Midbrain (tissue), 1 donor: Measurements from ENCODE around the gene HTR3B.
"Not testable (repeated sequence)": the region's sequence is repeated elsewhere in the genome, so short reads cannot be mapped to it uniquely, and the experiment has no call there.

Source experiments
- DNase-seq: peaks from one replicate; lab custom pipeline; 2025; lab: John Stamatoyannopoulos, UW

The HTR3B gene

DNA sequence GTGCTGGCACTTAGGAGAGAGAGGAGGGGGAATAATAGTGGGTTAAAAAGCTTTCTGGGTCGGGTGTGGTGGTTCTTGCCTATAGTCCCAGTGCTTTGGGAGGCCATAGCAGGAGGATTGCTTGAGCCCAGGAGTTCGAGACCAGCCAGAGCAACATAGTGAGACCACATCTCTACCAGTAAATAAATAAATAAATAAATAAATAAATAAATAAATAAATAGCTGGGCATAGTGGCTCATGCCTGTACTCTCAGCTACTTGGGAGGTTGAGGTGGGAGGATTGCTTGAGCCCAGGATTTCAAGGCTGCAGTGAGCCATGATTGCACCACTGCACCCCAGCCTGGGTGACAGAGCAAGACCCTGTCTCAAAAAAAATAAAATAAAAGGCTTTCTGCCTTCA lies 41.6 kb downstream of the HTR3B start:
- not testable (repeated sequence) for DNase-seq

DNA sequence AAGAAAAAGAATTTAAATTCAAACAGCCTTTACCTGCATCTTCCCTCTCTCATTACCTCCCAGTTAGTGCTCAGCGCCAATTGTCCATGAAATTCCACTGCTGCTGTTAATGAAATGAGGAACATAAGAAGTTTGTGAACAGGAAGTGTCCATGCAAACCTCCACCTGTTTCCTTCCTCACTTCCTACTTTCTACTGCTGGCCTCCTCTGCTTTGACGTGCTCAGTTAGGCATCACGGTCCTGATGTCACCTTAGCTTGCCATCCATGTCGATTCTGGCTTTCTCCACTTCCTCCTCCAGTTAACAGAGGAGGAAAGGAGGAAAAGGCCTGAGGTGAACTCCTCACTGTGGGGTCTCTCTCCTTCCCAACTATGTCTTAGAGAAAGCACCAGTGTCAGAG lies 43.4 kb downstream of the HTR3B start:
- DNase-seq = no peak

DNA sequence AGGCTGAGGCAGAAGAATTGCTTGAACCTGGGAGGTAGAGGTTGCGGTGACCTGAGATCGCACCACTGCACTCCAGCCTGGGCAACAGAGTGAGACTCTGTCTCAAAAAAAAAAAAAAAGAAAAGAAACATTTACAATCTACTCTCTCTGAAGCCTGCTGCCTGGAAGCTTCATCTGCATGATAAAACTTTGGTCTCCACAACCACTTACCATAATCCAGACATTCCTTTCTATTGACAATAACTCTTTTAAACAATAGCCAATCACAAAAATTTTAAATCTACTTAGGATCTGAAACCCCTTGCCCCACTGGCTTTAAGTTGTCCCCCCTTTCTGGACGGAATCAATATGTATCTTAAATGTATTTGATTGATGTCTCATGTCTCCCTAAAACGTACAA lies 45.3 kb downstream of the HTR3B start:
- DNase-seq = no peak

DNA sequence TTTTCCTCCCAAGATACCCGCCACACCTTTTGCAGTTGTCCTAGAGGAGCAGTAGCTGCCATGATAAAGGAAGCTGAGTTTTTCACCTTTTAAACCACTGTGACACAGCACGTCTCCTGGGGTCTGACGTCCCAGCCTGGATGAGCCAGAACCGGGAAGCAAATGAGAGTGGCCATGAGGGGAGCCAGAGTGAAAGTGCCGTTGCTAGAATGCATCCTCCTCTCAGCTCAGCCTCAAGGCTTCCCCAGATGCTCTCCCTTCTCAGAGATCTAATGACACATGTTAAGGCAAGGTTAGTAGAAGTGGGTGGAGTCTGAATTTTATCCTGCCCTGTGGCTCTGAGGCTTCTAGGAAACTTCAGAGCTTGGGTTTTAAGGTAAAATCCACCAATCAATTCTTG lies 46.9 kb downstream of the HTR3B start:
- no peak for DNase-seq

DNA sequence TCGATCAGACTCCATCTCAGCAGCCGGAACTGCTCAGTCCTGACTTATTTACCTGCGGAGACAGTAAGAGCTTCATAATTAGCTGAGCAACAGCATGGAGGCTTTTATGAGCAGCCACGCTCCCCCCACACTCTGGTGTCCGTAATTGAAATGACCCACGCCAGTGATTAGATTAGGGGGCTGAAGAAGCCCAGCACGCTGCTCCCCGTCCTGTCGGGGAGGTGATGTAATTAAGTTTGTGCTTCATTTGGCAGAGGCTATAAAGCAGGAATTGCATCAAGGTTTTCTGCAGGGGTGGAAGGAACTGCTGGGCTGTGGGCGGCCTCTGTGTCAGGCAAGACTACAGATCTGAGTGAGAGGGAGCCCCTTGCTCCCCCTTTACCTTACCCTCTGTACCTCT lies 47.5 kb downstream of the HTR3B start:
- no peak for DNase-seq

DNA sequence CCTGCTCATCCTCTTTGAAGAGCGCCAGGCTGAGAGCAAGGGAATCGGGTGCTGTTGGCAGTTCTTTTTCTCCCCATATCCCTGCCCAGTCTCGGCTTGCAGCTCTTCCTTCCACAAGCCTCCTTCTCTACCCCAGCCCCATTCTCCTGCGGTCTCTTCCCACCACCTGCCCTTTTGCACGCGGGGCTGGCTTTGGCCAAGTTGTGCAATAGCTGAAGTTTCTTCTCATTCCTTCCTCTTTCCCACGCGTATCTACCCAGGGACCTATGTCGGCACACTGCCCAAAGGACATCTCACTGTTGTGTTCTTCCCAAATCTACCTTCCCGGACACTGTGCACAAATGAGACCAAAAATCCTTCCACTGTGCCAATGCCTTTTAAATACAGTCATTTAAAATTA lies 48.0 kb downstream of the HTR3B start:
- no peak for DNase-seq

DNA sequence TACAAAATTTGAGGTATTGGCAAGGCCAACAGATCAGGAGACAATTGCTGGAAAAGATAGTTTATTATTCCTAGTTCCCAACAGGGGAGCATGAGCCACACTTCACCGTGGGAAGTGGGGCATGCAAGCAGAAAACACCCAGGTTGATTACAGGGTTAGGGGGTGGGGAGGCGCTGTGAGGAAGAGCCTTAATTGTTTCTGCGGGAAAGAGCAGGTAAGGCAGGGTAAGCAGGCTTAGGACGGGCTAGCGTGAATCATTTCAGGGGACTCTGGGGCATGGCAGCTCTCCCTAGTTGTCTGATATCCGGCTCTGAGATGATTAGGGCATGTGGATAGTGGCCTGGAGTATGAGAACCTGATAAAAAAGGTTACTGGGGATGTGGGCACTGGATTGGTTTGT lies 49.6 kb downstream of the HTR3B start:
- no peak for DNase-seq

DNA sequence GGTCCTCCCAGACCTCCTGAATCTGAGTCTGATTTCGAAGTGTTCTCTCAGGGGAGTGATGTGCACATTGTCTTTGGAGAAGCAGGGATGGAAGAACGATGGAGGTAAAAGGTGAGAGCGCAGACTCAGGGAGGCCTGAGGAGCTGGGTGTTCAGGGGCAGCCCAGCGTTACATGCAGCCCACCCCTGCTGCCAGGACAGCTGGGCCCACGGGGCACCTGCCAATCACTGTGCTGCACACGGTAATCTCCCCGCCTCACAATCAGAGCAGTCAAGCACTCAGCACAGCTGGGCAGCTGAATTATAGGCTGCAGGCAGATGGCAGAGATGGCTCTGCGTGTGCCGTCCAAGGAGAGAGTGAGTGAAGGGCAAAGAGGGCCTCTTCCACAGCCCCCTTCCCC lies 52.4 kb downstream of the HTR3B start:
- no peak for DNase-seq

DNA sequence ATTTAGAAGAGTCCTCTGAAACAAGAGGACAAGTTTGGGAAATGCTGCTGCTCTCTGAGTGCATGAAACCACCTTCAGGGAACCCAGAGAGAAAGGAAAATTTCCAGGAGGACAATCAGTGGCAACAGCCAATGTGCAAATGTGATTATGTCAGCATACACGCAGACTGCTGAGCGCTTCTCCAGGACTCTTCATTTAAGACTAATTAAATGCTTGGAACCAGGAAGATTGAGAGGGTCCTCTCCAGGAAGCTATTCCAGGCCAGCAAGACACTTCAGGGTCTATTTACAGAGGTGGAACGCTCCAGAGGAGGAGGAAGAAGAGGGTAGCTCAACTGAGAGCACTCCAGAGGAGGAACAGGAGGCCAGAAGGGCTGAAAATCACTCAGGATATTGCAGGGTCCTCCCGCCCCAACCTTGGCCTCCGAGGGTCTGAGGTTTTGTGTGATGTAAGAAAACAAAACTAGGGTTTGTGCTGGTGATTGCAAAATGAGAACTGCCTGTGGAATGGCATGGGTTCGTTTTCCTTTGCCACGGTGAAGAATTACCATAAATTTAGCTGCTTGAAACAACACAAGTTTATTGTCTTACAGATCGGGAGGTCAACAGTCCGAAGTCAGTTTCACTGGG lies 56.2 kb downstream of the HTR3B start:
- DNase-seq = no peak

DNA sequence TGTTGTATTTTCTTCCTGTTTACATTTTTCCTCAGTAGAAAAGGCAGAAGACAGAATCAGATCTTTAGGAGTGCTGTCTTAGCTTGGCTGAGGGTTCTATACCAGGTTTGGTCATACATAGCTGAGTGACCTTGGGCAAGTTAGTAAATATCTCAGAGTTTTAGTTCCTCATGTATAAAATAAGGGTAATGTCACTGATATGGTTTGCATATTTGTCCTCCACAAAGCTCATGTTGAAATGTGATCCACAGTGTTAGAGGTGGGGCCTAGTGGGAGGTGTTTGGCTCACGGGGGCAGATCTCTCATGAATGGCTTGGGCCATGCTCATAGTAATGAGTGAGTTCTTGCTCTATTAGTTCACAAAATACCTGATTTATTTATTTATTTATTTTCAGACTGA lies 62.8 kb downstream of the HTR3B start:
- DNase-seq = no peak

DNA sequence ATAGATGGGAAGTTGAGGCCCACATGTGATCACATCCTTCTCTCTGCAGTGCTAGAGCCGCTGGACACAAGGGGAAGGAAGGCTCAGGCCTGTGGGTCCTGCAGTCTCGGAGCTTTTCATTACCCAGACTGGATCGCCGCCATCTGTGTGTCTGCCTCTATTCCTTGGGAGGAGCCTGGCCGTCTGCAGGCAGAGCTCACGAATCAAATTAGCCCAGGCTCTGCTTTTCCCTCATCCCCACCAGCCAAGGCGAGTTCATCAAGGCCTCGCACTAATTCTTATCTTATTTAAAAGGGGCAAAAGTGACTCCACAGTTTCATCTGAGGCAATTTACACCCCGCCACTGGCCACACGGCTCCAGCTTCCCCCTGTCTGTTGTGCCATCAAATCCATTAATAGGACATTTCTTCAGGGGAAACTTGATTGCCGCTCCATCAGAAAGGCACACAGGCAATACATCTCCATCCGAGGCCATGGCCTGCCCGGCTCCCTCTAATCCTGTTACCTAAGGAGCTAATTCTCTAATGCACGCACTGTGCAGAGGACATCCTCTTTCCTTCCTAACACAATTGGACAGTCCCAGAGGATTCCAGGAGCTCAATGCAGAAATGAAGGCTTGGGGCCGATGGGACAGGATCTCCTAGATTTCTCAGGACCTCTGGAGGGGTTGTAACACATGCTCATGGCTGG lies 67.1 kb downstream of the HTR3B start:
- no peak for DNase-seq

DNA sequence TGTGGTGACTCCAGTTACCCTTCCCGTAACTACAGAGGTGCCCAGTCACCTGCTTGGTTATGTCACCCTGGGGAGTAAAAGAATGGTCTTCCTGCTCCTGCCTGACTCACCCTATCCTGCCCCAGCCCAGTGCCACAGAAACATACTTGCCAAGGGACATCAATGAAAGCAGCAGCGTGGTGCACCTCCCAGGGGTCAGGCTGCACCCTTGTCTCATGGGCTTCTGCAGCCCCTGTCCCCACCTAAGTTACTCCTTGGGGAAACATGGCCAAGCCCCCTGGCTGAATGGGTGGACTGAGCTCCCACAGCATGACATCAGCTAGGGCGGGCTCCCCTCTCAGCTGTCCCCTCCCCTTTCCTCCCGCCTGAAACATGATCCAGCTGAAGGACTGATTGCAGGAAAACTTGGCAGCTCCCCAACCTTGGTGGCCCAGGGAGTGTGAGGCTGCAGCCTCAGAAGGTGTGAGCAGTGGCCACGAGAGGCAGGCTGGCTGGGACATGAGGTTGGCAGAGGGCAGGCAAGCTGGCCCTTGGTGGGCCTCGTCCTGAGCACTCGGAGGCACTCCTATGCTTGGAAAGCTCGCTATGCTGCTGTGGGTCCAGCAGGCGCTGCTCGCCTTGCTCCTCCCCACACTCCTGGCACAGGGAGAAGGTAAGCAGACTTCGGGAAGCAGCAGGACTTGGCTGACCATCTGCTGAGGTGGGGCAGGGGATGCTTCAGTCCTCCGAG lies 70.3 kb downstream of the HTR3B start, which contains the start of gene HTR3A:
Gene HTR3A (plus strand): TSS at position 368 of the 730 bp plus-strand sequence. CDS start 218 bp downstream, at position 586.
- DNase-seq = no peak

DNA sequence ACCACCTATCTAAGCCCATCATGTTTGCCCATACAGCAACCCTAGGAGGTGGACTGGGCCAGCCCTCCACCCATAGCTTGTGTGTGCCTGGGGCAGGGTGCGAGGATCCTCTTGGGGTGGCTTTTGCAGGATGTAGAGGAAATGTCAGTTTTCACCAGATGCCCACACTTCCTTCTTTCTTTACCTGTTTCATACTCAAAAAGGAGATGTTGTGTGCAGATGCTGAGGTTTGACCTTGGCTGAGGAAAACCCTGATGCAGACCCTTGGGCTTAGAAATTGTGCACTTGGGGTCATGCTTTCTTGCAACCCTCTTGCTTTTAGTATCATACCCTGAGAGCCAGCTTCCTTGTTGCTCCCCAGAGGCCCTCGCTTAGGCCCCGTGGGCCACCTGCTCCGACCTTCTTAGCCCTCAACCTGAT lies 72.5 kb downstream of the HTR3B start:
- no peak for DNase-seq

DNA sequence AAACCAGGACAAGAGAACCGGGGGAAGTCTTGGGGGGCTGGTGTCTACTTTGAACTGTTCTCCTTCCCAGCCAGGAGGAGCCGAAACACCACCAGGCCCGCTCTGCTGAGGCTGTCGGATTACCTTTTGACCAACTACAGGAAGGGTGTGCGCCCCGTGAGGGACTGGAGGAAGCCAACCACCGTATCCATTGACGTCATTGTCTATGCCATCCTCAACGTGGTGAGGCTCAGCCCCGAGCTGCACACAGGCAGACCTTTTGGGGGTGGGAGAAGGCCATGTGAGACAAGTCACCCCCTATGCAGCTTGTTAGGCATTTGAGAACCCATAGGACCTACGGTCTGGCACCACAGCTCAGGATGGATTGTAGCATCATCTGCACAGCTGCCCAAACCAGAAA lies 73.1 kb downstream of the HTR3B start:
- no peak for DNase-seq

DNA sequence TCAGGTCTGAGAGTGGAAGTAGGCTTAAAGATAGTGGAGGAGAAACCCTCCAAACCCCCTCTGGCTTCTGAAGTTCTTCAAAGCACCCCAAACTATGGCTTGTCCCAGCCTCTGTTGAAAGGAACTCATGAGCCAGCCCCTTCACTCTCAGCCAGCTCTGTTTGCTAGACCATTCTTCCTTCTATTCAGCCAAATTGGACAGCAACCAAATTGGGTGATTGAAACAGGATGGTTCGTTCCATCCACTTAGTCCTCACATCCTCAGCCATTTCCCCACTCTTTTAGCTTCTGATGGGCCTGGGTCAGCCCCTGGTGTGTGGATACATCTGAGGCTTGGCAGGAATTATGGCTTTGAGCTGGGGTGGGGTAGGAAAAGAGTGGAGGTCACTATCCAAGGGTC lies 74.8 kb downstream of the HTR3B start:
- peak; percentile 1 for DNase-seq

DNA sequence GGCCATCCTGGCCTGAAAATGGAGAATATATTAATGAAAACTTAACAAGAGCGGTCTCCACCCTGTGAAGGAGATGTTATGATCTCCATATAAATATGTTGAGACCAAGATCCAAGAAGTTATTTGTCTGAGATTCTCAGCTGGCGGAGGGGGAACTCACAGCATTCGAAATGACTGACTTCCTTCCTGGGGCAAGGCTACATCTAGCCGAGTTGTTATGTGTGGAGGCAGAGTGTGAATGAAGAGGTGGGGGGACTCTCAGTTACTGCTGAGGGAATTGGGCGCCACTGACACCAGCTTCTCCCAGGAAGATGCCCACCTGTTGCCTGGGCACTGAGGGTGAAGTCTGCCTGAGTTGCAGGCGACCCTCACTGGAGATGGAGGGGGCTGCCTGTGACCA lies 76.2 kb downstream of the HTR3B start:
- DNase-seq = no peak

DNA sequence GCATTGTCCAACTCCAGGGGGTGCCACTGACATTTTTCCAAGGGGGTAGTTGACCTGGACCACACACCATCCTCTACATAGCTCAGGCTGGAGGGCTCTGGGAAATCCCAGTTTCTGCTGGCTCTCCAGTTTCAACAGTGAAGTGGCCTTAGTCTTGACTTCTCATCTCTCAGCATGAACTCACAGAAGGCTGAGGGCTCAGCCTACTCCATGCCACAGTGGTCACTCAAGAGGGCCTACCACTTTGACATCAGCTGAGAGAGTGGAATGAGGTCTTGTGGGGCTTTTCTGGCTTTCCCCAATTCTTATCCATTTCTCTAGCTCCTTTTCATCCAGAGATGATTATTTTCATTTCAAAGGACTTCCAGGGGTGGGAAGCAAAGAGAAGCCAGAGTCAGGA lies 77.7 kb downstream of the HTR3B start:
- DNase-seq = no peak

DNA sequence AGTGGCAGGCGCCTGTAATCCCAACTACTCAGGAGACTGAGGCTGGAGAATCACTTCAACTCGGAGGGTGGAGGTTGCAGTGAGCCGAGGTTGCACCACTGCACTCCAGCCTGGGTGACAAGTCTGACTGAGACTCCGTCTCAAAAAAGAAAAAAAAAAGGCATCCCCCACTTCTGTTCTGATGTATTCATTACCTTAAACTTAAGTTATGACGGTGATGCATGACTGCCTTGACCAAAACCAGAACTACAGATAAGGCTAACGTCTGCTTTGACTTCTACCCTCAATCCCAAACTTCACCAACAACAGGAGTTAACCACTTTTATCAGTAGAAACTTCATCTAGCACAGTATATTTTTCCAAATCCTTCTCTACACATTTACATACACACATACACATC lies 80.2 kb downstream of the HTR3B start:
- no peak for DNase-seq

DNA sequence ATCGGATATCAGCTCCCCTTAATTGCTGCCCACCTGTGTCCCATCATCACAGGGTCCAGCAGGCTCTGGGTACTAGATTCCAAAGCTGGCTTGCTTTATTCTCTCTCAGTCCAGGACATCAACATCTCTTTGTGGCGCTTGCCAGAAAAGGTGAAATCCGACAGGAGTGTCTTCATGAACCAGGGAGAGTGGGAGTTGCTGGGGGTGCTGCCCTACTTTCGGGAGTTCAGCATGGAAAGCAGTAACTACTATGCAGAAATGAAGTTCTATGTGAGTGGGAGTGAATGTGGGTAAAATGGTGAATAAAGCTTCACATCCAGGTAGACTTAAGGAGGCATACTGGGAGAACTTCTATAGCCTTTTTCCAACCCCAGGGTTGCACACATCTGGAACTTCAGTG lies 81.3 kb downstream of the HTR3B start:
- no peak for DNase-seq

DNA sequence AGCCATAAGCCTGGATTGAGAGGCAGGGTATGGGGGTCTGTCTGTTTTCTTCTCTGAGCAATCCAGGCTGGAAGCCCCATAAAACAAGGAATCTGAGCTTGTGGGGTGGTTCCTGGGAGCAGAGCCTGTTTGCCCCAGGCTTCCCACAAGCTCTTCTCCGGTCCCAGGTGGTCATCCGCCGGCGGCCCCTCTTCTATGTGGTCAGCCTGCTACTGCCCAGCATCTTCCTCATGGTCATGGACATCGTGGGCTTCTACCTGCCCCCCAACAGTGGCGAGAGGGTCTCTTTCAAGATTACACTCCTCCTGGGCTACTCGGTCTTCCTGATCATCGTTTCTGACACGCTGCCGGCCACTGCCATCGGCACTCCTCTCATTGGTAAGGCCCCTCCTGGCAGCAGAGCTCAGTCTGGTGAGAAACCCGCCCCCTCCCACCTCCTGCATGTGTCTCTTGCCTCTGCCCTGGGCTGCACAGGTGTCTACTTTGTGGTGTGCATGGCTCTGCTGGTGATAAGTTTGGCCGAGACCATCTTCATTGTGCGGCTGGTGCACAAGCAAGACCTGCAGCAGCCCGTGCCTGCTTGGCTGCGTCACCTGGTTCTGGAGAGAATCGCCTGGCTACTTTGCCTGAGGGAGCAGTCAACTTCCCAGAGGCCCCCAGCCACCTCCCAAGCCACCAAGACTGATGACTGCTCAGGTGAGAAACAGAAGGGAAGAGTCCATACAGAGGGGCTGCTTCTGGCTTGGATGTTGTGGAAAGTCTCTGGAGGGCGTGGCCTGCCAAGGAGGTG lies 82.0 kb downstream of the HTR3B start:
- DNase-seq = no peak

DNA sequence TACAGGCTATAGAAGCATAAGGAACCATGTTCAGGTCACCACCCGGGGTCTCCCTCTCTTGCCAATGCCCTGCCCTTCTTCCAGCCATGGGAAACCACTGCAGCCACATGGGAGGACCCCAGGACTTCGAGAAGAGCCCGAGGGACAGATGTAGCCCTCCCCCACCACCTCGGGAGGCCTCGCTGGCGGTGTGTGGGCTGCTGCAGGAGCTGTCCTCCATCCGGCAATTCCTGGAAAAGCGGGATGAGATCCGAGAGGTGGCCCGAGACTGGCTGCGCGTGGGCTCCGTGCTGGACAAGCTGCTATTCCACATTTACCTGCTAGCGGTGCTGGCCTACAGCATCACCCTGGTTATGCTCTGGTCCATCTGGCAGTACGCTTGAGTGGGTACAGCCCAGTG lies 84.8 kb downstream of the HTR3B start:
- DNase-seq = no peak

DNA sequence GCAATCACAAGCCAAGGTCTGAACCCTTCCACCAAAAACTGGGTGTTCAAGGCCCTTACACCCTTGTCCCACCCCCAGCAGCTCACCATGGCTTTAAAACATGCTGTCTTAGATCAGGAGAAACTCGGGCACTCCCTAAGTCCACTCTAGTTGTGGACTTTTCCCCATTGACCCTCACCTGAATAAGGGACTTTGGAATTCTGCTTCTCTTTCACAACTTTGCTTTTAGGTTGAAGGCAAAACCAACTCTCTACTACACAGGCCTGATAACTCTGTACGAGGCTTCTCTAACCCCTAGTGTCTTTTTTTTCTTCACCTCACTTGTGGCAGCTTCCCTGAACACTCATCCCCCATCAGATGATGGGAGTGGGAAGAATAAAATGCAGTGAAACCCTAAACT lies 85.3 kb downstream of the HTR3B start:
- DNase-seq = no peak

DNA sequence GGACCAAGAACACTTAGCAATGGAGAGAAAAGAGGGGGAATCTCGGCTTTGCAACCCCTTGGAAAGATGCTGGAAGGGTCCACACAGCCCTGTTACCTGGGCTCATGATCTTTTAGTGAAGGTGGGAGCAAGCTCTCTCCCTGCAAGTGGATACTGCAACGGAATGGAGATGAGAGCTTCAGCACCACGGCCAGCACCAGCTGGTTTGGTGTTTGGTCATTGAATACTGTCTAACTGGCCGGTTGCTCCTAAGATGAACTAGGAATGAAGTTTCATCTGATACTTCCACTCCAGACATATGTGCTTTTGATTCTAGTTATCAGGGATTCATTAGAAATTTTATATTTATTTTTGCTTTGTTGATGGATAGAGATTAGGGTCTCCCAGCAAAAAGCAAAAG lies 86.6 kb downstream of the HTR3B start:
- DNase-seq = no peak
